Measurements from ENCODE around the gene BAG2.

BAG2 gene

DNA sequence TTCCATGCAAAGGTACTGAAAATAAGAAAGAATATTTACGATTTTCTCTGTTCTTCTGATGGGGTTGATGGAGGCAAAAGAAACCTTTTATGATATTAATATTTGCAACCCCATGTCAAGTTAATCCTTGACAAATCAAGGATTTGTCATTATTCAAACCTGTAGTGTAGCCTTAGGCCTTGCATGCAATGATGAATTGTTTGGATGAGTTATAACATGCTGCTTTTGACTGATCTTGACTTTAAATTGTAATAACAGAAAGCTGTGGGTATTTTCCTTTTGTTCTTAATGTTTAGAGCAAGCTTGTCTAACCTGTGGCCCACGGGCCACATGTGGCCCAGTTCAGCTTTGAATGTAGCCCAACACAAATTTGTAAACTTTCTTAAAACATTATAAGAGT lies 13.0 kb upstream of the BAG2 start:
- H3K36me3 ChIP-seq (ENCODE audit: insufficient read depth, low read length), result no peaks in the 10 kb centered on the region; the same call in 1 of the 2 replicates
- H3K4me1 ChIP-seq (ENCODE audit: insufficient read depth, low read length), result no peaks in the 10 kb centered on the region
- H3K9ac ChIP-seq (ENCODE audit: low read depth, low read length), result no peak overlapping the region
- H3K9me3 ChIP-seq (ENCODE audit: control insufficient read depth, insufficient read depth, low read length), result no peaks in the 10 kb centered on the region

DNA sequence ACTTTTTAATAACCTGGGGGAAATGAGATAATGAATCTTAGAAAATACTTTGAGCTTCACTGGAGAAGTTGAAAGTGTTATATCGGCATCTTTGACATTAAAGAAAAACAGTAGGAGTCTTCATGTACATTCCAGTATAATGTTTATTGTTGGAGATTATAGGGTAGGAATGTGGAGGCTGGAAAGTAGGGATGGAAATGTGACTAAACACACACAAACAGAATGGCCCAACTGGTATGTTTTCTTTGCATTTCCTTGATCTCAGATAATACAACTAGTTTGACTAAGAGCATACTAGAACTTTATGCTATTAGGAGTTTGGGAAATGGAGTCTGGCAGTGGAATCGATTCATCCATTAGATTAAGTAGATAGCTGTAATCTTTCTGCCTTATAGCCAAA lies 10.1 kb upstream of the BAG2 start:
- H3K36me3 ChIP-seq (ENCODE audit: insufficient read depth, low read length), result no peaks in the 10 kb centered on the region

DNA sequence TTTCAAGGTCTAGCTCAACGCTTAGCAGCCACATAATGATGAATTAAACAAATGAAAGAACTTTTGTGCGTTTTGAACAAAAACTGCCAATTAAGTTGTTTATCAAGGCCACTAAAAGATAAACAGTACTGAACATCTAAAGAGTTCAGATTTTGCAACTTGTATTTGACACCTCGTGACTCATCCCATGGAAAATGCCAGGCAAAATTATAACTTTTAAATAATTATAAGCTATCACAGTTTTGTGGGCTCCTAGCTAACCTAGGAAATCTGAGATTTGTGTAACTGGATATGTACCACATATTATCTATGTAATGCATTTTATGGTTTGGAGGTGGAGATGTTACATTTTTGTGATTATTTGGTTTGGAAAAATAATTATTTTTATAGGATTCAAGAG lies 9.6 kb upstream of the BAG2 start:
- no peaks in the 10 kb centered on the region for H3K36me3 ChIP-seq (ENCODE audit: insufficient read depth, low read length)
- H3K9ac ChIP-seq (ENCODE audit: low read depth, low read length), result no peak overlapping the region
- no peaks in the 10 kb centered on the region for H3K9me3 ChIP-seq (ENCODE audit: control insufficient read depth, insufficient read depth, low read length)
- H3K4me1 ChIP-seq (ENCODE audit: insufficient read depth, low read length), result no peaks in the 10 kb centered on the region

More for the DNA sequence above, 10.1 kb upstream of the BAG2 start:
- no peaks in the 10 kb centered on the region for H3K4me1 ChIP-seq (ENCODE audit: insufficient read depth, low read length)
- no peak overlapping the region for H3K9ac ChIP-seq (ENCODE audit: low read depth, low read length)
- H3K9me3 ChIP-seq (ENCODE audit: control insufficient read depth, insufficient read depth, low read length), result no peaks in the 10 kb centered on the region

DNA sequence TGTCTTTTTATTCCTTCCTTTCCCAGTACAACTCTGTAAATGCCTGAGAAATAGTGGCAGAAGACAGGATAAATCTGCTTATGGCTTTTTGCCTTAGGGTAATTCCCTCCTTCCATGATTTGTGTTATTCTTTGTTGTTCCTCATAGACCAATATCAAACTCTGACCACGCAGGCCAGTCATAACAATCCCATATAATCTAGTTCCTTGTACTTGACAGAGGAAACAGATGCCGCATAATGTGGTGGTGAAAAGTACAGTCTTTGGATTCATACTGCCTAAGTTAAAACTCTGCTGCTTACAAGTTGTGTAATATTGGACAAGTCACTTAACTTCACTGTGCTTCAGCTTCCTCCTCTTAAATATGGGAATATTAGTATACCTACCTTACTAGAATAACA lies 8.2 kb upstream of the BAG2 start:
- Histone ChIP-seq H3K4me1 (ENCODE audit: insufficient read depth, low read length) (no peaks in the 10 kb centered on the region), H3K36me3 (ENCODE audit: insufficient read depth, low read length) (no peaks in the 10 kb centered on the region)

DNA sequence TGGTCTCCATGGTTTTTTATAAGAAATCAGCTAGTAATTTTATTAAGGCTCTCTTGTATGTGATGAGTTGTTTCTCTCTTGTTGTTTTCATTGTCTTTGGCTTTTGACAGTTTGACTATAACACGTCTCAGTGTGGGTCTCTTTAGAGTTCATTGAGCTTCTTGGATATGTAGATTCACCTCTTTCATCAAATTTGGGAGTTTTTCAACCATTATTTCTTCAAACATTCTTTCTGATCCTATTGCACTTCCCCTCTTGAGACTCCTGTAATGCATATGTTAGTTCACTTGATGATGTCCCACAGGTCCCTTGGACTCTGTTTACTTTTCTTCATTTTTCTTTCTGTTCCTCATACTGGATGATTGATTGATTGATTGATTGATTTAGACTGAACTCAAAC lies 7.0 kb upstream of the BAG2 start:
- Histone ChIP-seq H3K9ac (ENCODE audit: low read depth, low read length) (no peak overlapping the region), H3K4me1 (ENCODE audit: insufficient read depth, low read length) (no peaks in the 10 kb centered on the region), H3K9me3 (ENCODE audit: control insufficient read depth, insufficient read depth, low read length) (no peaks in the 10 kb centered on the region), H3K36me3 (ENCODE audit: insufficient read depth, low read length) (no peaks in the 10 kb centered on the region)

More for the DNA sequence above, 8.2 kb upstream of the BAG2 start:
- H3K9ac ChIP-seq (ENCODE audit: low read depth, low read length), result no peak overlapping the region
- H3K9me3 ChIP-seq (ENCODE audit: control insufficient read depth, insufficient read depth, low read length), result no peaks in the 10 kb centered on the region

DNA sequence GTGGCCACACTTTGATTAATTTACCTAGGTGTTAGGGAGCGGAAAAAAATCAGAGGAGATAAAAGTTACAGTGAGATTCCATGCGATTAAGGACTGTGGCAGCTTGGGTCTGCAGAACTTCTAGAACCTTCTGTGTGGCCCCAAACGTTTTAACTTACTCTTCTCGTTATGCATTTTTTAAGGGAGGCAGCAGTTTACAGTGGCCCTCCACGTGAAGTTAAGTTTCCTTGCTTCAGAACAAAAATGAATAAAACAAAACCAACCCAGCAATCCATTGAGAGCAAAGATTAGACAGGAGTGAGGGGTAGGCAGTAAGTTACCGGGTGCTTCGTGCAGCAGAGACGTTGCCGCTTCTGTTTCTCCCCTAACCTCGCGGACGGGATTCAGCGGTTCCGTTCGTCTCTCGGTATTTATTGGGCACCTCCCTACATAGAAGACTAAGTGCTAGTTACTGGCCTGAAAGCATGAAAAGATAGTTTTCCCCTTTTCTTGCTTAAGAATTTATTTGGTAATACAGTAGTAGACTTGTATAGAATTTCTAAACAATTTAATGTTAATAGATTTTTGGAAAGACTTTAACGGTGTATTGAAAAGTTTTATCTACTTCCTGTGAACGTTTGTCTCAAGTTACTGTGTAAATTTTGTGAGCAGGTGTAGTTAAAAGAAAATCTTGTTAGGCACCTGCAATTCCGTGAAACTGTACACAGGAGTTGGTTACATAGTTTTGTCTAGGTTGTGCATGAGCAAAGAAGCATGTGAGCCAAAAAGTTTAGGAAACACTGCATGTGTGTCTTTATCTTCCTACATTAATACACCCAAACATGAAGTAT lies 1.1 kb downstream of the BAG2 start:
- Histone ChIP-seq H3K9me3 (ENCODE audit: control insufficient read depth, insufficient read depth, low read length) (no peaks in the 10 kb centered on the region), H3K36me3 (ENCODE audit: insufficient read depth, low read length) (no peaks in the 10 kb centered on the region), H3K4me1 (ENCODE audit: insufficient read depth, low read length) (peaks cover 12% of the 10 kb centered on the region), H3K9ac (ENCODE audit: low read depth, low read length) (peak overlapping the region; percentile 94)

DNA sequence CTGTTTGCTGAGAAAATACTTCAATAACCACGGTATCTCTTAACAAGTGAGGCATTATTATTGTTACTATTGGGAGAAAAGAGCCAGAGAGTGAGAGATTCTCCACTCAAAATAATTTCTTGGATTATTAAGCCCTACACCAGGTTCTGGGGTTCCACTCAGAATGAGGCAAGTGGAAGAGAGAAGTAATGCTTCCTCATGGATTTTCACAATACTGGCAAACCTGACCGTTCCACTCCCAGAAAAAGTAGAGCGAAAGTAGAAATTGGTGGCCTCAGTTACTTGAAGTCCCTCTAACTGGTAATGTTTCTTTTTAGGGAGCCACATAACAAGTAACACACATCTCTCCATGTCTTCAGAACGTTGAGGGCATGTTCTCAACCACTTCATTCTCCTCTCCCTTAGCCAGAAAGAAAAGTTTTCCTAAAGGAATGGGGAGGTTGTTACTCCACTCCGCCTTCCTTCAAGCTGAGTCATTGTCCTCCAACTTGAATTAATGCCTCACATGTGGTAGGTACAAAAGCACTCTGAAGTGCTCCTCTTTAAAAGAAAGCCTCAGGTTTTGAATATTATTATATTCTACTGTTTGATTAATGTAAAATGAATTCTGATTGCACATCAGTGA lies 1.9 kb downstream of the BAG2 start:
- H3K9ac ChIP-seq (ENCODE audit: low read depth, low read length), result peak overlapping the region; percentile 94
- peaks cover 12% of the 10 kb centered on the region for H3K4me1 ChIP-seq (ENCODE audit: insufficient read depth, low read length)
- H3K9me3 ChIP-seq (ENCODE audit: control insufficient read depth, insufficient read depth, low read length), result no peaks in the 10 kb centered on the region
- H3K36me3 ChIP-seq (ENCODE audit: insufficient read depth, low read length), result no peaks in the 10 kb centered on the region

DNA sequence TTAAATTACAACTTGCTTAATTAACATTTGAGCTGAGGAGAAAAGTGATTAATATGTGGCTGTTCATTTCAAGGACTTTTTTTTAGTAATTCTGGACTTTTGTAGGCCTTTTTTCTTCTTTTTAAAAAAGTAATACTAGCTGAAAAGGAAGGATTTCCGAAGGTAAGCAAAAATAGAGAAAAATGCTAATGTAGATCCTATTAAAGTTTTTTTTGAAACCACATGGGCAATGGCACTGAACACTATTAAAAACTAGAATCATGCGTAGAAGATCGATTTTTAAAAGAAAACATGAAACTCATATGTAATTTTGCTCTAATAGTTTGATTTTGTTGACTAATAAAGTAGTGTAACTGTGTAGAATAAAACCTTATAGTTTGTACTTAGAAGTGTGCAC lies 2.4 kb downstream of the BAG2 start:
- Histone ChIP-seq H3K36me3 (ENCODE audit: insufficient read depth, low read length) (no peaks in the 10 kb centered on the region), H3K9me3 (ENCODE audit: control insufficient read depth, insufficient read depth, low read length) (no peaks in the 10 kb centered on the region), H3K9ac (ENCODE audit: low read depth, low read length) (peak overlapping the region; percentile 94; the same call in 1 of the 2 replicates), H3K4me1 (ENCODE audit: insufficient read depth, low read length) (peaks cover 12% of the 10 kb centered on the region)

DNA sequence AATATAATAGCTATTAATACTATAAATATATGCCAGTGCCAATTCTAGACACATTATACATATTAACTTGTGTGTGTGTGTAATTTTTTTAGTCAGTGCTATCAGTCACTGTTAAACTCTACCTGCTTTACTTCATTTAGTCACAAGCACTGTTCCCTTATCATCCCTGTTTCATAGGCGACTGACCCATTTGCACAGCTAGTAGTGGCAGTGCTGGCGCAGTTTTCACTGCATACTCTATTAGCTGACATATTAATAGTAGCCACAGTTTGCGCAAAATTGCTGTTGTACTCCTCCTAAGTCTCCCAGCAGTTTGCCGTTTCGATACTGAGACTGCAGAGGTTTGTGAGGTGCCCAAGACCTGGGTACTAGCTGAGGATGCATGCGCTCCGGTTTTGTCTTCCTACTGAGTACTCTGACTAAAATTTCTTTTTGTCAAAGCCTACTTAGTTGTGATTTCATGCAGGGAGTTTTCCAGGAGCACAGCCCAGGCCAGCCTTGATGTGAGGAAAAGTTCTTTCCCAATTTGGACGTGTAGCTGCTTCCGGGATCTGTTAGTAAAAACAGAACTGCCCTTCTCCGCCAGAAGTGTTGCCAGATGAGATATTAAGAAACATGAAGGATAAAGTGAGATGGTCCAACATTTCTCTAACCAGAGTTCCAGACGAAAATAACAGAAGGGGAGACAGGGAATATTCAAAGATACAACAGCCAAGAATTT lies 5.6 kb downstream of the BAG2 start:
- no peak overlapping the region for H3K9ac ChIP-seq (ENCODE audit: low read depth, low read length)
- peaks cover 12% of the 10 kb centered on the region for H3K4me1 ChIP-seq (ENCODE audit: insufficient read depth, low read length)
- peaks cover 4% of the 10 kb centered on the region; the same call in 1 of the 2 replicates for H3K36me3 ChIP-seq (ENCODE audit: insufficient read depth, low read length)
- H3K9me3 ChIP-seq (ENCODE audit: control insufficient read depth, insufficient read depth, low read length), result no peaks in the 10 kb centered on the region

DNA sequence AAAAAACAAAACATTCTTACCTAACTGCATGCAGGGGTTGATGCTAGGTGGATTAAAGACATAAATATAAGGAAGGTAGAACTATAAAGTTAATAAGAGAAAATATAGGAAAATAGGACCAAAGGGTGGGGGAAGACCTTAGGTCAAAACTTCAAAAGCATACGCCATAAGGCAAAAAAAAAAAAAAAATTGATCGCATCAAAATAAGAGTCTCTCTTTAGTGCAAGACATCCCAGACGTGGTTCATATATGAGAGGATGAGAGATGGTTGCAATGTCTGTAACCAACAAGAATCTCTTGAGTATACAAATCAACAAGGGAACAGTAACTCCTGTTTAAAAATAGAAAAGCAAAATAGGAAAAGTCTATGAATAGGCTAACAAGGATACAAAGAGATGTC lies 8.5 kb downstream of the BAG2 start:
- H3K9me3 ChIP-seq (ENCODE audit: control insufficient read depth, insufficient read depth, low read length), result no peaks in the 10 kb centered on the region
- no peak overlapping the region for H3K9ac ChIP-seq (ENCODE audit: low read depth, low read length)
- peaks cover 6% of the 10 kb centered on the region for H3K36me3 ChIP-seq (ENCODE audit: insufficient read depth, low read length)
- H3K4me1 ChIP-seq (ENCODE audit: insufficient read depth, low read length), result peaks cover 4% of the 10 kb centered on the region; the same call in 1 of the 2 replicates

DNA sequence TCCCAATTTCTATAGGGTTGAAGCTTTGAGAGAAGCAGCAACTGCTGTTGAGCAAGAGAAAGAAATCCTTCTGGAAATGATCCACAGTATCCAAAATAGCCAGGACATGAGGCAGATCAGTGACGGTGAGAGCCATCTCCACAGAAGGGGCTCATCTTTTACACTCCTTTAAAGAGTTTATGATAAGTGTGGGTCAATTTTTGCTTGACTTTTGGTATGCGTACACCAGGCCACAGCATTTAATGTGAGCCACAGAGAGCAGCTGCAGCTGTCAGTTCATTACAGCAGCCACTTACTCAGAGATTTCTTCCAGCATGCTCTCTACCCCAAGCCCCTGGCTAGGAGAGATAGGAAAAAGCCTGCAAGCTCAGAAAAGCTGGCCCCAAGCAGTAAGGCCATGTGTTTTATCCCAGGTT lies 9.9 kb downstream of the BAG2 start:
- no peaks in the 10 kb centered on the region for H3K9me3 ChIP-seq (ENCODE audit: control insufficient read depth, insufficient read depth, low read length)
- H3K4me1 ChIP-seq (ENCODE audit: insufficient read depth, low read length), result no peaks in the 10 kb centered on the region
- H3K36me3 ChIP-seq (ENCODE audit: insufficient read depth, low read length), result peaks cover 8% of the 10 kb centered on the region
- H3K9ac ChIP-seq (ENCODE audit: low read depth, low read length), result no peak overlapping the region

DNA sequence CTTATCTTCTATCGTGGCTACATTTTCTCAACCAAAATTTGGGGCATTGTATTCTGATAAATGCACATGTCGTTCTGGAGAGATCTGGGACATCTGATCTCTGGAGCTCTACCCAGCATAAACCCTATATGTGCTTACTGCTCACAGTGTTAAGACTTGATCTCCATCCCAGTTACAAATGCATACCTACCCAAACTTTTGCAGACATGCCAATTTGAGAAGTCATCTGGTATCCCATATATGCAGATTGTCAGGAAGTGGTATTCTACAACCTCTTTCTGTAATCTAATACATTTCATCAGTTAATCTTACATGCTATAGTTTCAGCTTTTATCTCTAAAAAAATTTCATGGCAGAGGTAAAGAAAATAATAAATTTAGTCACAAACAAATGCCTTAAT lies 11.2 kb downstream of the BAG2 start:
- Histone ChIP-seq H3K4me1 (ENCODE audit: insufficient read depth, low read length) (no peaks in the 10 kb centered on the region), H3K36me3 (ENCODE audit: insufficient read depth, low read length) (peaks cover 8% of the 10 kb centered on the region), H3K9ac (ENCODE audit: low read depth, low read length) (no peak overlapping the region), H3K9me3 (ENCODE audit: control insufficient read depth, insufficient read depth, low read length) (no peaks in the 10 kb centered on the region)

DNA sequence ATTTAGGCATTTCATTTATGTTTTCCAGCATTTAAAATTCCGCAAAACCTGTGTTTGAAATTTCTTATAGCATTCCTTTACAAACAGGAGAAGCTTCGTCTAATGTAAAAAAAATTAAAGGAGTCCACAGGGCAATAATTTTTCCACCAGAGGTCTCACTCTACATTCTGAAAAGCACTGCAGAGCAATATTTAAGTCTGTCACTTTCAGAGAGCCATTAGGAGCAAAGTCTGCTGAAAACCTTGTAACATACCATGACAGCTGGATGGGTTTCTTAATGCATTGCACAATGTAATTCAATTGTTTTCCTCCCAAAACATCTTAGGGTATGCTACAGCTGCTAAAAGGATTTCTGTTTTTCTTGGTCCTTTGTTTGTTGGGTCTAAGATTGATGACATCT lies 18.0 kb downstream of the BAG2 start:
- Histone ChIP-seq H3K9ac (ENCODE audit: low read depth, low read length) (no peak overlapping the region), H3K9me3 (ENCODE audit: control insufficient read depth, insufficient read depth, low read length) (no peaks in the 10 kb centered on the region), H3K36me3 (ENCODE audit: insufficient read depth, low read length) (peaks cover 3% of the 10 kb centered on the region; the same call in 1 of the 2 replicates), H3K4me1 (ENCODE audit: insufficient read depth, low read length) (no peaks in the 10 kb centered on the region)

DNA sequence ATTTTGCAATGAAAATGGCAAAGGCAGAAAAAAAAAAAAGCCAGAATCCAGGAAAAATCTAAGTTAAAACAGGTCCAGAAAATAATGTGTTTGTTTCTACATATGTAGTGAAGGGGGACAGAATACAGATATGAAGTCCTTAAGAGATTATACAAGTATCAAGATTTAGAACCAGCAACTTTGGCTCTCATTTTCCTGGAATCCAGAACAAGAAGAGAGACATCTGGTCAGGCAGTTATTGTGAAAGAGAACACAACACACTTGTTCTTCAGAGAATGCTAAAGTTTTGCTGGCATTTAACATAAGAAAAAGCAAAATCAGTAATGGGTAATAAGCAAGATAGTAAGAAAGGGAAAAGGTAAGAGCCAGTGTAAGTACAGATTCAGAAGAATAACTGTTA lies 21.1 kb downstream of the BAG2 start:
- H3K4me1 ChIP-seq (ENCODE audit: insufficient read depth, low read length), result no peaks in the 10 kb centered on the region
- no peak overlapping the region for H3K9ac ChIP-seq (ENCODE audit: low read depth, low read length)
- H3K36me3 ChIP-seq (ENCODE audit: insufficient read depth, low read length), result no peaks in the 10 kb centered on the region

More for the DNA sequence above, 21.1 kb downstream of the BAG2 start:
- no peaks in the 10 kb centered on the region for H3K9me3 ChIP-seq (ENCODE audit: control insufficient read depth, insufficient read depth, low read length)
